ENCODE results near the gene RFC1.
A peak's percentile ranks its signal among the peaks of the same experiment; 100 is the strongest.
"Not testable (repeated sequence)": the region's sequence is repeated elsewhere in the genome, so short reads cannot be mapped to it uniquely, and the experiment has no call there.

RFC1 gene

GRCh38 chr4:39305912-39306677 is 60.1 kb downstream of the RFC1 start:
- peak; percentile 45 for DNase-seq (ENCODE audit: low spot score)

DNA sequence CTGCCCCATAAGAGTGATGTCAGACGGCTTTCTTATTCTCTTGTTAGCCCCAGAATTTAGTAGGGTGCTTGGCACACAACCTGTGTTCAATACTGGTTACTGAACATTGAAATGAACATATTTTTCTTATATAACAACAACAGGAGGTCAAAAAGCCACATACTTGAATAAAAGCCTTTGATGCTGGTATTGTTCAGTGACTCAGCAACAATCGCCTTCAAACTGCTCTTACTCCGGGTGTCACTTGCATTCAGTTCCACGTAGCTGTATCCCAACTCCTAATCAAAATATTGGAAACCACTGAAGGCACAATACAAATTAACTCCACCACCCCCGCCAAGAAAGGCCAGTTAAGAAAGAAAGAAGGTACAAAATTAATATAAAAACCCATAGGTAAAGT is 61.5 kb downstream of the RFC1 start:
- peak; percentile 45 for DNase-seq (ENCODE audit: low spot score)

GRCh38 chr4:39303871-39304270 is 62.3 kb downstream of the RFC1 start:
- no peak for DNase-seq (ENCODE audit: low spot score)

GRCh38 chr4:39302901-39303300 is 63.3 kb downstream of the RFC1 start:
- no peak for DNase-seq (ENCODE audit: low spot score)

DNA sequence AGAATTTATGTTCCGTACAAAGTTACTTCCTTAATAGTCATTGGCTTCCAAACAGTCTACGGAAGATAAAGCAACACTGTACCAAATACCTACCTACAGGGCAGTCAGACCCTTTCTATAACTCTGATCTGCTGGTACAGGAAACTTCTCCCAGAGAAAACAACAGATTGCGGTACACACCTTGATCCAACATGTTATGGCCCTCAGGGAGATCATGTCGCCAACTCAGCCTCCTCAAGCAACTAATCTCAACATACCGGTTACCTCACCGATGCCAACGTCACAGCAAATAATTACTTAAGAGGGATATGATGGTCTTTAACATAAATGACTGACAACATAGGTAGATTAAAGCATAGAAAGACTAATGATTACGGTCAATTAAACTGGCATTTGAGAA is 70.4 kb downstream of the RFC1 start:
- DNase-seq (ENCODE audit: low spot score): no peak

- not testable (repeated sequence) for DNase-seq (ENCODE audit: low spot score)
These were observed 73.7 kb downstream of the RFC1 start for GRCh38 chr4:39292433-39292832.

DNA sequence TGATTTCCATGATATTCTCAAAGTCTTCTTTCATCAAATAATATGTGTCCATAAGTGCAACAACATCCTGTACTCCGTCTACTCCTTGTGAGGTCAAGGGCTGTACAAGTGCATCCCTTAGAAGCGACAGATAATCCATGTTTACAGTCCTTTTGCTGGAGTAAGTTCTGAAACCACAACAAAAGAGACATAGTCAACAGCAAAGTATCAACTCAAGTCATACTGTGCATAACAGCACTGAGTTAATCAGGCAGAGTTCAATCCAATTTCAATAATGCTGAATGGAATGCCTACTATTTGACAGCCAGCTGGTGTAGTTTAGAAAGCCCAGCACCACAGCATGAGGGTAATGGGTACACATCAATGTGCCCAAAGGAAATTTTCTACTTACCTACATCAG is 74.5 kb downstream of the RFC1 start:
- DNase-seq (ENCODE audit: low spot score): no peak

- no peak for DNase-seq (ENCODE audit: low spot score)
These were observed 78.9 kb downstream of the RFC1 start for GRCh38 chr4:39287223-39287622.

DNA sequence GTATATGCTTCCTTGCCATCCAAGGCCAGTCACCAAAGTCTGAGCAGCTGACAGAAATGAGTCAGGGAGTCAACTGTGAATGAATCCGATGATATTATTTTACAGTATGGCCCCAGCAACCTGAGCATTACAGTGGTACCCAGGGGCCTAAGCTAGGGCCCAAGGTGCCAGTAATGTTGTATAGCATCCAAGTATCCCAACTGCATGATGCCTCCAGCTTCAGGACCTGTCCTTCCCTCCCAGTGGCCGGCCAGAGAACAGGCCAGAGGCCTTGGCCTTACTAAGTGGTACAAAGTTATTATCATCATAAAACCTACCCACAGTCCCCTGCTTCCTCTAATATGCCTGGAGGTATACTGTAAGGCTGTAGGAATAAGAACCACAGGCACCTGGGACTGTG is 79.9 kb downstream of the RFC1 start:
- DNase-seq (ENCODE audit: low spot score): no peak

DNA sequence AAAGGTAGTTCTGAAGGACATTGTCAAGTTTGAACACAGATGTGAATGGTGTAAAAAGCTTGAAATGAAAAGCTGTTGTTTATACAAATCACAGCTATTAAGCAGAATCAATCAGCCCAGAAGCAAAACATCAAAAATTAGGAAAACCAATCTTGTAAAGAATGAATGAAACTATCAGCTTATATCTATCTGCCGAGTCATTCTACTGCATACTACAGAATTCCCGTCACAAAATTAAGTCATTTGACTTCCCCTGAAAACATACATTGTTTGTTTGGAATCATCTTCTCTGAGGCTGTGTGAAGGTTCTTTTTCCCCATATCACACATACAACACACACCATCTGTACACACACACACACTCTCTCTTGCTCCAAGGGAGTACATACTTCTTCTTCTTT is 80.3 kb downstream of the RFC1 start:
- no peak for DNase-seq (ENCODE audit: low spot score)

GRCh38 chr4:39285111-39285795 is 80.9 kb downstream of the RFC1 start:
- no peak for DNase-seq (ENCODE audit: low spot score)

- no peak for DNase-seq (ENCODE audit: low spot score)
These were observed 85.4 kb downstream of the RFC1 start for GRCh38 chr4:39280770-39281169.

DNA sequence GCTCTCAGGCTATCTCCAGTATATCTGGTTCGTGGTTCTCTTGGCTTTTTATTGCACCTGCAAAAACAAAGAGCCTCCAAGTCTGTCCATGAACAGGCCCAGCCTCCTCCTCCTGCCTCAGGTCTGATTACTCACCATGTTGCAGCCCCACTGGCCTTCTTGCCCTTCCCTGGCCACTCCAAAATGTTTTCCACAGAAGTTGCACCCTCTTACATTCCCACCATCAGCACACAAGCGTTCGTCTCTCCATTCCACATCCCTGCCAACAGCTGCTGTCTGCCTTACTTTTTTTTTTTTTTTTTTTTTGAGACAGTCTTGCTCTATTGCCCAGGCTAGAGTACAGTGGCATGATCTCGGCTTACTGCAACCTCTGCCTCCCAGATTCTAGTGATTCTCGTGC is 86.7 kb downstream of the RFC1 start:
- no peak for DNase-seq (ENCODE audit: low spot score)

DNA sequence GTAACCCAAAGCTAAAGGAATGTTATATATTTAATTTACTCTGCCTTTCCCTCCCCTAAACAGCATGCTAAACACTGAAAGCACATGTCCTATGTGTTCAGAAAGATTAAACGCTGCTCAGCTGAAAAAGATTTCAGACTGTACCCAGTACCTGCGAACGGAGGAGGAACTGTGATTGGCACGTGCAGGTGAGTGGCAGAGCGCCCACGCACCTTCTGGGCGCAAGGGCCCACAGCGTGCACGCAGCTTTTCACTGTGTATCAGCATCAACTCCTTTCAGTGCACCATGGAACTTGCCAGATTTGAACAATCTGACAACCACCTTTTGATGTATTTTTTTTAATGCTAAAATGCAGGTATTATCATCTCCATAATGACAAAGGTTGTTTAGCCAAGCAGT is 87.7 kb downstream of the RFC1 start:
- DNase-seq (ENCODE audit: low spot score): no peak

DNA sequence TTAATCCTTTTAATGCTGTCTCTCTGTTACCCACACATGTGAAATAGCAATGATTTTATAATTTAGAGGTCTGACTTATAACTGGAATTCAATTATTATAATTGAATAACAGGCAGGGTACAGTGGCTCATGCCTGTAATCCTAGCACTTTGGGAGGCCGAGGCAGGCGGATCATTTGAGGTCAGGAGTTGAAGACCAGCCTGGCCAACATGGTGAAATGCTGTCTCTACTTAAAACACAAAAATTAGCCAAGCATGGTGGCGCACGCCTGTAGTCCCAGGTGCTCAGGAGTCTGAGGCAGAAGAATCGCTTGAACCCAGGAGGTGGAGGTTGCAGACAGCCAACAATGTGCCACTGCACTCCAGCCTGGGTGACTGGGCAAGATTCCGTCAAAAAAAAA is 88.5 kb downstream of the RFC1 start:
- not testable (repeated sequence) for DNase-seq (ENCODE audit: low spot score)

DNA sequence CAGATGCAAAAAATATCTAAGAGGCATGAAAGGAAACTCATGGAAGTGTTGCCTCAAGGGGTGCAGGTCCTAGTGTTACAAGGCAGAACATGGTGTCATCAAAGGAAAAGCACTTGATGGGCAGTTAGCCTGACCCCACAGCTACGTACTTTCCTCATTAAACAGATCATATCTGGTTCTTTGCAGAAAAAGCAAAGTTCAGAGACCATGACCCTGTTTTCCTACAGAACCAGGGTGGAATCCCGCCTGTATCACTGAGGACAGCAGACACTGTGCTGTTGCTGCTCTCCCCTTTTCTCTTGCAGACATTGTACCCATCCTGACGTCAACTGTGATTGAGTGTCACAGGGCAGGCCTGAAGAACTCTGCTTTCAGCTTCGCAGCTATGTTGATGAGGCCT is 91.7 kb downstream of the RFC1 start:
- no peak for DNase-seq (ENCODE audit: low spot score)

DNA sequence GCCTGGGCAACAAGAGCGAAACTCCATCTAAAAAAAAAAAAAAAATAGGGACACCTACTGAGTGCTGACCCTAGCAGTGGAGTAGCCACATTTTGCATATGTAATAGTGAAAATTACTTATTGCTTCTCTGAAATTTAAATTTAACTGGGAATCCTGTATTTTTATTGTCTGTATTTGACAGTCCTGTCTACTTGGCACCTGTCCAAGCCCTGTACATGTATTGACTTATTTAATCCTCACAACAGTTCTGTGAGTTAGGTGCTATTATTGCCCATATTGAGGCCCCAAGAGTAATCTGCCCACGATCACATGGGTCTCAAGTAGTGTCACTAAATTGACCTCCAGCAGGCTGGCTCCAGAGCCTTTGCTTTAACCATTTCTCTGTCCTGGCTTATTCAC is 102.3 kb downstream of the RFC1 start:
- DNase-seq (ENCODE audit: low spot score): no peak

DNA sequence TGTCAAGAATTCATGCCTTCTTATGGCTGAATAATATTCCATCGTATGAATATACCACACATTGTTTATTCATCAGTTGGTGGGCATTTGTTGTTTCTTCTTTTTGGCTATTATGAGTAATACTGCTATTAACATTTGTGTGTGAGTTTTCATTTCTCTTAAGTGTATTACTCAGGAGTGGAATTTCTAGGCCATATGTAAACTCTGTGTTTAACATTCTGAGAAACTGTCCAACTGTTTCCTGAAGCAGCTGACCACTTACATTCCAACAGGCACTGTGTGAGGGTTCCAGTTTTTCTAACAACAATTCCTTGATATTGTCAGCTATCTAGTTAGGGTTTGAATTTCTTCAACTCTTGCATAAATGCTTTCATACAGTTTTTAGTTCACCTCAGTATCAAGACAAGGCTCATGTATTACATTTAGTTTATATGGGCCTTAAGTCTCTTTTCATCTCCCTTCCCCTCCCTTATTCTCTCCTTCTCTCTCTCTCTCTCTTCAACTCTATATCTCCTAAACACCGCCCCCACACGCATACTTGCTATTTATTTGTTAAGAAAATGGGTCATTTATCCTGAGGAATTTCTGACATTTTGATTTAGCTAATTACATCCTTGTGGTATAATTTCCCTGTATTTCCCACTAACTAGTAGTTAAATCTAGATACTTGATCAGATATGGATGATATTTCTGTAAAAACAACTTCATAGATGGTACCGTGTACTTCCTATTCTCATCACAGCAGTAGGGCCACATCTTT is 106.4 kb downstream of the RFC1 start:
- no peak for DNase-seq (ENCODE audit: low spot score)

GRCh38 chr4:39256436-39256835 is 109.7 kb downstream of the RFC1 start:
- DNase-seq (ENCODE audit: low spot score): no peak

GRCh38 chr4:39255871-39256270 is 110.3 kb downstream of the RFC1 start:
- DNase-seq (ENCODE audit: low spot score): no peak

- no peak for DNase-seq (ENCODE audit: low spot score)
These were observed 110.9 kb downstream of the RFC1 start for GRCh38 chr4:39255266-39255665.

- DNase-seq (ENCODE audit: low spot score): no peak
These were observed 122.7 kb downstream of the RFC1 start for GRCh38 chr4:39243462-39243861.

Data from globus pallidus (tissue), 1 donor.